NT2/D1 (cell line): ENCODE data around the gene SFTPB.

Experiments used
- DNase-seq: peaks from one replicate; pipeline ENCODE4 v3.0.0-alpha.2; 2011; ENCODE audit warnings: low read depth, low spot score
- H3K27me3 ChIP-seq: 2 replicates; pipeline ENCODE4 v1.6.0; 2011; ENCODE audit warnings: mild to moderate bottlenecking; ENCODE audit not compliant: insufficient read length, insufficient read depth
- H3K36me3 ChIP-seq: 2 replicates; pipeline ENCODE4 v1.6.1; 2011; ENCODE audit warnings: mild to moderate bottlenecking, low read length, mixed read lengths; ENCODE audit not compliant: insufficient read depth, insufficient read length
- H3K4me1 ChIP-seq: 2 replicates; pipeline ENCODE4 v1.5.1; 2011; ENCODE audit not compliant: insufficient read depth, insufficient read length
- H3K4me3 ChIP-seq: 2 replicates; pipeline ENCODE4 v1.5.1; 2011; ENCODE audit warnings: low read depth; ENCODE audit not compliant: insufficient read length
- H3K9ac ChIP-seq: 2 replicates; pipeline ENCODE4 v1.6.0; 2011; ENCODE audit warnings: low read depth; ENCODE audit not compliant: insufficient read length
- H3K9me3 ChIP-seq: 2 replicates; pipeline ENCODE4 v1.5.1; 2011; ENCODE audit warnings: mild to moderate bottlenecking, low read length; ENCODE audit not compliant: insufficient read depth
- SUZ12 ChIP-seq: IDR thresholded peaks from 2 replicates; pipeline ENCODE4 v1.6.1; 2011; ENCODE audit not compliant: insufficient read length, insufficient read depth; ENCODE audit errors: extremely low read depth
- YY1 ChIP-seq: IDR thresholded peaks from 2 replicates; pipeline ENCODE4 v1.6.1; 2011; ENCODE audit not compliant: insufficient read length, insufficient read depth
- ZNF274 ChIP-seq: IDR thresholded peaks from 2 replicates; pipeline ENCODE4 v1.6.1; 2011; ENCODE audit warnings: mild to moderate bottlenecking, low read depth, low read length

The SFTPB gene

DNA sequence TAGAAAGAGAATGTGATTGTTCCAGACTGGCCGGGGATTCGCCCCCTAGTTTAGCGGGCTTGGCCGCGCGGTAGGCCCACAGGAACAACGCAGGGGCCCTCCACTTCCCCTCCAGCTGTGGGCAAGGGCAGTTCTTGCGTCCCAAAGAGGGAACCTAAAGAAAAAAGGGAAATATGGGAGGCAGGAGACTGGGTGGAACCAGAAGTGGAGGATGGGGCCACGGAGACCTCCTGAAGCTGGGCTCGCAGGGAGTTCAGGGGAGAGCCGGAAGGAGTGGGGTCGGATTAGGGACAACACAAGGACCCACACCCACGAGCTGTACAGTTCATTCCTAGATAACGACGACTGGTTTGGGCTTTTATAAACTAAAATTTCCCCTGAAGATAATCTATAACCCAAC lies 44.3 kb upstream of the SFTPB start:
- no peak overlapping the region for H3K4me3 ChIP-seq
- no peaks in the 10 kb centered on the region for H3K36me3 ChIP-seq
- H3K9ac ChIP-seq: no peak overlapping the region
- peaks cover 6% of the 10 kb centered on the region for H3K27me3 ChIP-seq
- H3K9me3 ChIP-seq: no peaks in the 10 kb centered on the region
- no peak for DNase-seq
- TF ChIP-seq SUZ12 (no peak), ZNF274 (no peak), YY1 (no peak)
- no peaks in the 10 kb centered on the region for H3K4me1 ChIP-seq

- Histone ChIP-seq H3K4me1 (no peaks in the 10 kb centered on the region), H3K4me3 (no peak overlapping the region), H3K9ac (no peak overlapping the region), H3K27me3 (peaks cover 8% of the 10 kb centered on the region), H3K9me3 (no peaks in the 10 kb centered on the region), H3K36me3 (no peaks in the 10 kb centered on the region)
- no peak for TF ChIP-seq ZNF274
- TF ChIP-seq YY1: no peak
- TF ChIP-seq SUZ12: no peak
- no peak for DNase-seq
Measured at GRCh38 chr2:85711578-85712060, 43.6 kb upstream of the SFTPB start.

- Histone ChIP-seq H3K9ac (no peak overlapping the region), H3K4me1 (no peaks in the 10 kb centered on the region), H3K27me3 (peaks cover 8% of the 10 kb centered on the region), H3K36me3 (no peaks in the 10 kb centered on the region), H3K4me3 (no peak overlapping the region), H3K9me3 (no peaks in the 10 kb centered on the region)
- TF ChIP-seq ZNF274 (no peak), YY1 (no peak), SUZ12 (no peak)
- DNase-seq: no peak
Measured at GRCh38 chr2:85710687-85711577, 42.9 kb upstream of the SFTPB start.

GRCh38 chr2:85709401-85709811 lies 41.4 kb upstream of the SFTPB start:
- Histone ChIP-seq H3K36me3 (no peaks in the 10 kb centered on the region), H3K4me3 (no peak overlapping the region), H3K9me3 (no peaks in the 10 kb centered on the region), H3K4me1 (no peaks in the 10 kb centered on the region), H3K27me3 (peaks cover 8% of the 10 kb centered on the region), H3K9ac (no peak overlapping the region)
- TF ChIP-seq ZNF274: no peak
- TF ChIP-seq YY1: no peak
- no peak for TF ChIP-seq SUZ12
- DNase-seq: no peak

- Histone ChIP-seq H3K4me3 (no peak overlapping the region), H3K9ac (no peak overlapping the region), H3K36me3 (no peaks in the 10 kb centered on the region), H3K9me3 (no peaks in the 10 kb centered on the region), H3K4me1 (no peaks in the 10 kb centered on the region), H3K27me3 (peaks cover 8% of the 10 kb centered on the region)
- TF ChIP-seq YY1 (no peak), SUZ12 (no peak), ZNF274 (no peak)
- no peak for DNase-seq
Measured at GRCh38 chr2:85708641-85709040, 40.6 kb upstream of the SFTPB start.

GRCh38 chr2:85707304-85707703 lies 39.3 kb upstream of the SFTPB start:
- Histone ChIP-seq H3K4me1 (no peaks in the 10 kb centered on the region), H3K9ac (no peak overlapping the region), H3K9me3 (no peaks in the 10 kb centered on the region), H3K4me3 (no peak overlapping the region), H3K27me3 (peaks cover 8% of the 10 kb centered on the region), H3K36me3 (no peaks in the 10 kb centered on the region)
- DNase-seq: peak; percentile 78
- TF ChIP-seq SUZ12: no peak
- TF ChIP-seq YY1: no peak
- TF ChIP-seq ZNF274: no peak

- TF ChIP-seq YY1 (no peak), ZNF274 (no peak), SUZ12 (no peak)
- Histone ChIP-seq H3K36me3 (no peaks in the 10 kb centered on the region), H3K27me3 (peaks cover 8% of the 10 kb centered on the region), H3K9ac (no peak overlapping the region), H3K4me1 (no peaks in the 10 kb centered on the region), H3K4me3 (no peak overlapping the region), H3K9me3 (no peaks in the 10 kb centered on the region)
- DNase-seq: no peak
Measured at GRCh38 chr2:85706599-85707296, 38.7 kb upstream of the SFTPB start.
